NCI-H2107 treated with DMSO at 0.1 percent for 48 hours (cell line): ENCODE measurements around the gene DLG2.

Source experiments
- DNase-seq: peaks from one replicate; lab custom pipeline; 2025; ENCODE audit not compliant: unreplicated experiment; lab: John Stamatoyannopoulos, UW

Gene DLG2

GRCh38 chr11:84532364-84532763, 1094.8 kb downstream of the DLG2 start:
- DNase-seq: no peak

- no peak for DNase-seq
Measured at GRCh38 chr11:84526250-84526649, 1100.9 kb downstream of the DLG2 start.

- DNase-seq: no peak
Measured at GRCh38 chr11:84524422-84525051, 1102.6 kb downstream of the DLG2 start.

- DNase-seq: no peak
Measured at GRCh38 chr11:84522331-84522730, 1104.8 kb downstream of the DLG2 start.

GRCh38 chr11:84518631-84519183, 1108.4 kb downstream of the DLG2 start:
- no peak for DNase-seq

GRCh38 chr11:84514436-84514835, 1112.7 kb downstream of the DLG2 start:
- DNase-seq: no peak

GRCh38 chr11:84503503-84503902, 1123.6 kb downstream of the DLG2 start:
- no peak for DNase-seq

- DNase-seq: no peak
Measured at GRCh38 chr11:84501750-84502149, 1125.4 kb downstream of the DLG2 start.

GRCh38 chr11:84497981-84498411, 1129.1 kb downstream of the DLG2 start:
- DNase-seq: no peak

- DNase-seq: no peak
Measured at GRCh38 chr11:84497181-84497580, 1130.0 kb downstream of the DLG2 start.

- no peak for DNase-seq
Measured at GRCh38 chr11:84496122-84496521, 1131.0 kb downstream of the DLG2 start.

- DNase-seq: no peak
Measured at GRCh38 chr11:84480131-84480530, 1147.0 kb downstream of the DLG2 start.

GRCh38 chr11:84476581-84476980, 1150.6 kb downstream of the DLG2 start:
- DNase-seq: no peak

- DNase-seq: no peak
Measured at GRCh38 chr11:84471501-84471900, 1155.6 kb downstream of the DLG2 start.

- DNase-seq: no peak
Measured at GRCh38 chr11:84468235-84468634, 1158.9 kb downstream of the DLG2 start.

- DNase-seq: no peak
Measured at GRCh38 chr11:84465040-84465439, 1162.1 kb downstream of the DLG2 start.

GRCh38 chr11:84455691-84456090, 1171.5 kb downstream of the DLG2 start:
- no peak for DNase-seq

GRCh38 chr11:84452211-84452610, 1174.9 kb downstream of the DLG2 start:
- DNase-seq: no peak

- DNase-seq: no peak
Measured at GRCh38 chr11:84438565-84438964, 1188.6 kb downstream of the DLG2 start.

GRCh38 chr11:84437071-84437980, 1189.8 kb downstream of the DLG2 start:
- no peak for DNase-seq

- no peak for DNase-seq
Measured at GRCh38 chr11:84430661-84431060, 1196.5 kb downstream of the DLG2 start.

GRCh38 chr11:84425673-84426072, 1201.5 kb downstream of the DLG2 start:
- DNase-seq: no peak
